HL-60 (cell line): ENCODE measurements around the gene PPP1R16B.

Experiments used
- DNase-seq, 2 experiments: peaks; one replicate each; pipeline ENCODE4 v3.0.0-alpha.2; 2010 to 2020; ENCODE audit warnings: low read depth in 1 of 2, low spot score in 1 of 2
- H3K27ac ChIP-seq: fragments of 250-450 bp; sonication (Bioruptor Pico); replicated peaks from 2 replicates; pipeline ENCODE4 v1.5.1; 2020; ENCODE audit warnings: mild to moderate bottlenecking, moderate library complexity
- H3K27me3 ChIP-seq: fragments of 250-450 bp; sonication (Bioruptor Pico); 2 replicates; pipeline ENCODE4 v1.5.1; 2021; ENCODE audit warnings: mild to moderate bottlenecking, moderate library complexity; ENCODE audit not compliant: insufficient read depth, poor library complexity, severe bottlenecking
- H3K4me3 ChIP-seq: replicated peaks from 2 replicates; pipeline ENCODE4 v1.5.1; 2011; ENCODE audit warnings: mild to moderate bottlenecking, control low read depth, low read length; ENCODE audit not compliant: insufficient read depth
- GABPA ChIP-seq: IDR thresholded peaks from 2 replicates; pipeline ENCODE4 v1.6.1; 2012; ENCODE audit warnings: low read depth
- POLR2AphosphoS5 ChIP-seq: IDR thresholded peaks from 2 replicates; pipeline ENCODE4 v1.6.1; 2012; ENCODE audit warnings: low read depth
- SPI1 ChIP-seq: IDR thresholded peaks from 2 replicates; pipeline ENCODE4 v1.6.1; 2012; ENCODE audit warnings: low read depth, mild to moderate bottlenecking, borderline replicate concordance
- TF ChIP-seq, protein P1 (sequence below): IDR thresholded peaks from 2 replicates; pipeline ENCODE4 v1.6.1; 2012; ENCODE audit warnings: low read depth; ENCODE audit not compliant: insufficient replicate concordance
- TF ChIP-seq, protein P2 (sequence below): IDR thresholded peaks from one replicate; pipeline ENCODE4 v1.5.1; 2011; ENCODE audit warnings: low read length, control low read depth, inconsistent platforms; ENCODE audit not compliant: insufficient read depth

PPP1R16B gene

DNA sequence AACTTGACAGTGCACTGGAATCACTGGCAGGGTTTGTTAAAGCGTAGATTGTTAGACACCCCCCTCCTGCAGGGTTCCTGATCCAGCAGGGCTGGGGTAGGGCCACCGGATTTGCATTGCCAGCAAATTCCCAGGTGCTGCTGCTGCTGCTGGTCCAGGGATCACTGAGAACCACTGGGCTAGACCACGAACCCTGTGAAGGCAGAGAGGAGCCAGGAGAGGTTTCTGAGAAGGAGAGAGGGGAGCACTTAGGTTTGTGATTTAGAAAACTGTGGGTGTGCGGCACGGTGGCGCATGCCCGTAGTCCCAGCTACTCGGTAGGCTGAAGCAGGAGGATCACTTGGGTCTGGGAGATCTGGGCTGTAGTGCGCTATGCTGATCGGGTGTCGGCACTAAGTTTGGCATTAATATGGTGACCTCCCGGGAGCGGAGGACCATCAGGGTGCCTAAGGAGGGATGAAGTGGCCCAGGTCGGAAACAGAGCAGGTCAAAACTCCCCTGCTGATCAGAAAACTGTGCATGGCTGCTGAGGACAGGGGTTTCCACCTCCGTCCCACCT lies 67.1 kb downstream of the PPP1R16B start:
- no peak for TF ChIP-seq POLR2AphosphoS5
- TF ChIP-seq GABPA = no peak
- TF ChIP-seq SPI1 = no peak
- TF ChIP-seq, protein P1, sequence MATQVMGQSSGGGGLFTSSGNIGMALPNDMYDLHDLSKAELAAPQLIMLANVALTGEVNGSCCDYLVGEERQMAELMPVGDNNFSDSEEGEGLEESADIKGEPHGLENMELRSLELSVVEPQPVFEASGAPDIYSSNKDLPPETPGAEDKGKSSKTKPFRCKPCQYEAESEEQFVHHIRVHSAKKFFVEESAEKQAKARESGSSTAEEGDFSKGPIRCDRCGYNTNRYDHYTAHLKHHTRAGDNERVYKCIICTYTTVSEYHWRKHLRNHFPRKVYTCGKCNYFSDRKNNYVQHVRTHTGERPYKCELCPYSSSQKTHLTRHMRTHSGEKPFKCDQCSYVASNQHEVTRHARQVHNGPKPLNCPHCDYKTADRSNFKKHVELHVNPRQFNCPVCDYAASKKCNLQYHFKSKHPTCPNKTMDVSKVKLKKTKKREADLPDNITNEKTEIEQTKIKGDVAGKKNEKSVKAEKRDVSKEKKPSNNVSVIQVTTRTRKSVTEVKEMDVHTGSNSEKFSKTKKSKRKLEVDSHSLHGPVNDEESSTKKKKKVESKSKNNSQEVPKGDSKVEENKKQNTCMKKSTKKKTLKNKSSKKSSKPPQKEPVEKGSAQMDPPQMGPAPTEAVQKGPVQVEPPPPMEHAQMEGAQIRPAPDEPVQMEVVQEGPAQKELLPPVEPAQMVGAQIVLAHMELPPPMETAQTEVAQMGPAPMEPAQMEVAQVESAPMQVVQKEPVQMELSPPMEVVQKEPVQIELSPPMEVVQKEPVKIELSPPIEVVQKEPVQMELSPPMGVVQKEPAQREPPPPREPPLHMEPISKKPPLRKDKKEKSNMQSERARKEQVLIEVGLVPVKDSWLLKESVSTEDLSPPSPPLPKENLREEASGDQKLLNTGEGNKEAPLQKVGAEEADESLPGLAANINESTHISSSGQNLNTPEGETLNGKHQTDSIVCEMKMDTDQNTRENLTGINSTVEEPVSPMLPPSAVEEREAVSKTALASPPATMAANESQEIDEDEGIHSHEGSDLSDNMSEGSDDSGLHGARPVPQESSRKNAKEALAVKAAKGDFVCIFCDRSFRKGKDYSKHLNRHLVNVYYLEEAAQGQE = no peak
- TF ChIP-seq, protein P2, sequence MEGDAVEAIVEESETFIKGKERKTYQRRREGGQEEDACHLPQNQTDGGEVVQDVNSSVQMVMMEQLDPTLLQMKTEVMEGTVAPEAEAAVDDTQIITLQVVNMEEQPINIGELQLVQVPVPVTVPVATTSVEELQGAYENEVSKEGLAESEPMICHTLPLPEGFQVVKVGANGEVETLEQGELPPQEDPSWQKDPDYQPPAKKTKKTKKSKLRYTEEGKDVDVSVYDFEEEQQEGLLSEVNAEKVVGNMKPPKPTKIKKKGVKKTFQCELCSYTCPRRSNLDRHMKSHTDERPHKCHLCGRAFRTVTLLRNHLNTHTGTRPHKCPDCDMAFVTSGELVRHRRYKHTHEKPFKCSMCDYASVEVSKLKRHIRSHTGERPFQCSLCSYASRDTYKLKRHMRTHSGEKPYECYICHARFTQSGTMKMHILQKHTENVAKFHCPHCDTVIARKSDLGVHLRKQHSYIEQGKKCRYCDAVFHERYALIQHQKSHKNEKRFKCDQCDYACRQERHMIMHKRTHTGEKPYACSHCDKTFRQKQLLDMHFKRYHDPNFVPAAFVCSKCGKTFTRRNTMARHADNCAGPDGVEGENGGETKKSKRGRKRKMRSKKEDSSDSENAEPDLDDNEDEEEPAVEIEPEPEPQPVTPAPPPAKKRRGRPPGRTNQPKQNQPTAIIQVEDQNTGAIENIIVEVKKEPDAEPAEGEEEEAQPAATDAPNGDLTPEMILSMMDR = no peak
- Histone ChIP-seq H3K27me3 (no peaks in the 10 kb centered on the region), H3K4me3 (no peak overlapping the region), H3K27ac (no peak overlapping the region)
- no peak for DNase-seq

DNA sequence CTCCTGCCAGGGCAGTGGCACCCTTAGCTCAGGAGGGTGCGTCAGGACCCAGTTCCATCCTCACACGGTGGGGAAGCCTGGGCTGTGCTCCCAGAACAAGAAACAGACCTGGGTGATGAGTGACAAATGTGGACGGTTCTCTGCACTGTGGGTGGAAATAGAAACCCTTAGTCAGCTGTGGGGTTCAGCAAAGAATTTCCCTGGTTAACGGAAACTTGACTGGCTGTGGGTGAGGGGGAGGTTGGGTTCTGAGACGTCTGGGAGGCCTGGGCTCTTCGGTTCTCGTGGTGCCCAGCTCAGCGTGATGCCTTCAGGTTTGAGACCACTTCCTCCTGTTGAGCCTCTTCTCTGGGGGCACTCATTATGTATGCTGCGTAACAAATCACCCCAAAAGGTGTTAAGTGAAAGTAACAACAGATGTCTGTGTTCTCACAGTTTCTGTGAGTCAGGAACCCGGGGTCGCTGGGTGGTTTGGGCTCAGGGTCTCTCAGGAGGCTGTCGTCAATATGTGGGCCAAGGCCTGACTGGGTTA lies 67.6 kb downstream of the PPP1R16B start:
- Histone ChIP-seq H3K27ac (no peak overlapping the region), H3K4me3 (no peak overlapping the region), H3K27me3 (no peaks in the 10 kb centered on the region)
- no peak for DNase-seq
- TF ChIP-seq POLR2AphosphoS5 = no peak
- TF ChIP-seq, protein P1 = no peak
- no peak for TF ChIP-seq GABPA
- no peak for TF ChIP-seq SPI1

DNA sequence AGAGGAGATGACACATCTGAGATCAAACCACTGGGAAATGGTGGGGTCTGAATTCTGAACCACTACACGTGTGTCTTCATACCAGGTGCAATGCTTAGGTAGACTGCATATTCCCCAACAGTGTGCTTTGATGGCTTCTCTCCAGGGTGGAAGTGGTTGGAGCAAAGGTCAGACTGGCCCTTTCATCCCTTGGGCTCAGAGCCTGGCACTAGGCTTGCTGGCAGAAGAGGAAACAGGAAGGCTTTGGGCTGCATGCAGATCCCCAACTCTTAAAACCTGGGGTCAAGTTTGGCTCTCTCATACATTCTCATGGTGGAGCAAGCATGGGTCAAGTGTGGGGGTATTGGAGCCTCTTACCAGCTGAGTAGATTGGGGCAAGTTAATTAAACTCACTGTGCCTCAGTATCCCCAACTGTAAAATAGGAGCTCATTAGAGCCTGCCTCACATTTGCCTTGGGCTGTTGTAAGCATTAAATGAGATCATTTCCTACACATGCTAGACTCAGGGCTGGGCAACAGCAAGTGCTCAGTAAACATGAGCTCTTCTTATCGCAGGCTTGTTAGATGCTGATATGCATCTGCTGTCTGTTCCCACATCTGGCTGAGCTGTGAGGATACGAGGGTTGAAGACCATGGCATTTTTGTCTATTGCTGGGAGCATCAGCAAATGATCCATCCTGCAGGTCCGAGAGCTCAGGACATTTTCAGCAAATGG lies 69.1 kb downstream of the PPP1R16B start:
- no peak for DNase-seq
- no peaks in the 10 kb centered on the region for H3K27me3 ChIP-seq
- H3K4me3 ChIP-seq = no peak overlapping the region
- H3K27ac ChIP-seq = no peak overlapping the region
- no peak for TF ChIP-seq POLR2AphosphoS5
- TF ChIP-seq GABPA = no peak
- TF ChIP-seq SPI1 = no peak
- TF ChIP-seq, protein P2 = no peak
- TF ChIP-seq, protein P1 = no peak
